GM12891 (cell line): ENCODE measurements around the gene NDRG3.
"Not testable (repeated sequence)": the region's sequence is repeated elsewhere in the genome, so short reads cannot be mapped to it uniquely, and the experiment has no call there.

Experiments used
- DNase-seq: peaks from one replicate; pipeline ENCODE4 v3.0.0; 2011; ENCODE audit warnings: low spot score; ENCODE audit not compliant: insufficient read length
- FAIRE-seq: peaks from 2 replicates; lab custom pipeline; 2011; peaks lifted over from hg19 to GRCh38; lab: Jason Lieb, UNC
- PAX5 ChIP-seq: IDR thresholded peaks from 2 replicates; pipeline ENCODE4 v1.6.1; 2011; ENCODE audit warnings: low read length, moderate library complexity, mild to moderate bottlenecking; ENCODE audit not compliant: insufficient read depth, severe bottlenecking
- POLR2A ChIP-seq: IDR thresholded peaks from 2 replicates; pipeline ENCODE4 v1.6.1; 2011; ENCODE audit warnings: low read depth, low read length, control low read depth
- POLR2AphosphoS5 ChIP-seq: IDR thresholded peaks from 2 replicates; pipeline ENCODE4 v1.6.1; 2011; ENCODE audit warnings: low read depth, low read length, control low read depth
- POU2F2 ChIP-seq: IDR thresholded peaks from 2 replicates; pipeline ENCODE4 v1.6.1; 2011; ENCODE audit warnings: low read depth, mild to moderate bottlenecking, control low read depth, low read length, moderate library complexity
- SPI1 ChIP-seq: IDR thresholded peaks from 2 replicates; pipeline ENCODE4 v1.6.1; 2011; ENCODE audit warnings: low read depth, low read length, control low read depth
- TAF1 ChIP-seq: IDR thresholded peaks from 2 replicates; pipeline ENCODE4 v1.6.1; 2011; ENCODE audit warnings: low read depth, low read length, control low read depth

The NDRG3 gene

GRCh38 chr20:36646678-36647077, 99.2 kb downstream of the NDRG3 start:
- TF ChIP-seq POLR2AphosphoS5 (no peak), POU2F2 (no peak), POLR2A (no peak), SPI1 (no peak), TAF1 (no peak), PAX5 (no peak)
- FAIRE-seq (no peak), DNase-seq (no peak)

- TF ChIP-seq POU2F2 = no peak
- peak; percentile 73 for TF ChIP-seq SPI1
- FAIRE-seq = no peak
Observed at GRCh38 chr20:36645998-36646397, 99.9 kb downstream of the NDRG3 start, which contains the start of gene SLA2. Gene SLA2, minus strand, starts transcription at chr20:36646196. Its CDS starts 4,861 bp downstream, at chr20:36641335.

GRCh38 chr20:36645353-36645752, 100.5 kb downstream of the NDRG3 start:
- TF ChIP-seq POLR2A = no peak
- TF ChIP-seq POLR2AphosphoS5 = no peak
- DNase-seq (no peak), FAIRE-seq (no peak)

More at GRCh38 chr20:36645998-36646397, 99.9 kb downstream of the NDRG3 start, which contains the start of gene SLA2:
- peak; percentile 46 for DNase-seq

GRCh38 chr20:36644706-36645095, 101.2 kb downstream of the NDRG3 start:
- DNase-seq (no peak), FAIRE-seq (no peak)
- TF ChIP-seq TAF1 (no peak), POU2F2 (no peak), PAX5 (no peak), POLR2AphosphoS5 (no peak), POLR2A (no peak), SPI1 (no peak)

- no peak for DNase-seq
Observed at GRCh38 chr20:36644032-36644705, 101.7 kb downstream of the NDRG3 start.

GRCh38 chr20:36642136-36642535, 103.8 kb downstream of the NDRG3 start:
- DNase-seq (no peak), FAIRE-seq (no peak)
- no peak for TF ChIP-seq SPI1
- no peak for TF ChIP-seq POLR2A
- no peak for TF ChIP-seq TAF1
- TF ChIP-seq POU2F2 = no peak
- TF ChIP-seq PAX5 = no peak
- TF ChIP-seq POLR2AphosphoS5 = no peak

More at GRCh38 chr20:36644032-36644705, 101.7 kb downstream of the NDRG3 start:
- no peak for FAIRE-seq
- no peak for TF ChIP-seq POLR2AphosphoS5
- no peak for TF ChIP-seq POLR2A
- TF ChIP-seq POU2F2 = no peak
- no peak for TF ChIP-seq SPI1
- TF ChIP-seq TAF1 = no peak
- no peak for TF ChIP-seq PAX5

- TF ChIP-seq POLR2A = no peak
- no peak for TF ChIP-seq TAF1
- no peak for TF ChIP-seq POU2F2
- no peak for TF ChIP-seq POLR2AphosphoS5
- TF ChIP-seq SPI1 = no peak
- no peak for TF ChIP-seq PAX5
- FAIRE-seq (no peak), DNase-seq (no peak)
Observed at GRCh38 chr20:36641506-36641843, 104.4 kb downstream of the NDRG3 start.

GRCh38 chr20:36638876-36639400, 107.0 kb downstream of the NDRG3 start:
- not testable (repeated sequence) for FAIRE-seq, DNase-seq

- no peak for DNase-seq
- FAIRE-seq = no peak
- TF ChIP-seq SPI1 (no peak), POU2F2 (no peak), PAX5 (no peak), POLR2A (no peak), POLR2AphosphoS5 (no peak), TAF1 (no peak)
Observed at GRCh38 chr20:36634342-36634741, 111.5 kb downstream of the NDRG3 start.

- no peak for TF ChIP-seq POLR2A
- FAIRE-seq = no peak
- DNase-seq = no peak
Observed at GRCh38 chr20:36633285-36633772, 112.6 kb downstream of the NDRG3 start.
